ENCODE results near the gene GAS7. TPM values are rescaled to one million over a fixed set of nuclear protein-coding genes. Genes with fewer than 3 reads are reported as not detected.

Gene GAS7
- total RNA-seq, 4 donors from 2014 or later: 24.7 to 43.3 (median 38.4) TPM

DNA sequence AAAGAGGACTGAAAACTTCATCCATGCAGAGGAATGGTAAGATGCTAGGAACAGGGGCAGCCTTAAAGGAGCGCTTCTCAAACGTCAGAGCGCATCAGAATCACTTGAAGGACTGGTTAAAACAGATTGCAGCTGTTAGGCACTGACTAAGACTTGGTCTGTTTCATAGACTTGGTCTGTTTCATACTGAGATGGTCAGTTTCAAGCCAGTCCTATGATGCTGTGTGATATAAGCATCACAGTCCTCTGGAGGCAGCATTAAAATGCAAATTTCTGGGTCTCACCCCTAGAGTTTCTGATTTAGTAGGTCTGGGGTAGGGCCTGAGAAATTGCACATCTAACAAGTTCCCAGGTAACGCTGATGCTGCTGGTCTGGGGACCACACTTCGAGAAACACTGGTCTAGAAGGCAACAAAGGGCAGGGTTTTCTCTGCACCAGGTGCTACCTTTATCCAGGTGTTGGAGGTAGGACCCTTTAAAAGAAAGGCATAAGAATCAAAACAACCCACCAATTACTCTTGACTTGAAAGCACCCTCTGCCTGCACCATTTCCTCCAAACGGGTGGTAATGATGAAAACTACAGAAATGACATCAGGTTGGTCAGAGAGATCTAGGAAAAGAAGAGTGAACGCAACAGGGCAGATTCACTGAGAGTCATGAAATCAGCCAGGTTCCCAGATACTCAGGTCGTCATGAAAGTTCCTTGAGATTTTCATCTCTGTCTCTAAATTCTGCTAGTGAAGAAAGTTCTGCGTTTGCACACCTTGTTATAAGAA is 198.3 kb downstream of the GAS7 start:
- TF ChIP-seq, protein P1, sequence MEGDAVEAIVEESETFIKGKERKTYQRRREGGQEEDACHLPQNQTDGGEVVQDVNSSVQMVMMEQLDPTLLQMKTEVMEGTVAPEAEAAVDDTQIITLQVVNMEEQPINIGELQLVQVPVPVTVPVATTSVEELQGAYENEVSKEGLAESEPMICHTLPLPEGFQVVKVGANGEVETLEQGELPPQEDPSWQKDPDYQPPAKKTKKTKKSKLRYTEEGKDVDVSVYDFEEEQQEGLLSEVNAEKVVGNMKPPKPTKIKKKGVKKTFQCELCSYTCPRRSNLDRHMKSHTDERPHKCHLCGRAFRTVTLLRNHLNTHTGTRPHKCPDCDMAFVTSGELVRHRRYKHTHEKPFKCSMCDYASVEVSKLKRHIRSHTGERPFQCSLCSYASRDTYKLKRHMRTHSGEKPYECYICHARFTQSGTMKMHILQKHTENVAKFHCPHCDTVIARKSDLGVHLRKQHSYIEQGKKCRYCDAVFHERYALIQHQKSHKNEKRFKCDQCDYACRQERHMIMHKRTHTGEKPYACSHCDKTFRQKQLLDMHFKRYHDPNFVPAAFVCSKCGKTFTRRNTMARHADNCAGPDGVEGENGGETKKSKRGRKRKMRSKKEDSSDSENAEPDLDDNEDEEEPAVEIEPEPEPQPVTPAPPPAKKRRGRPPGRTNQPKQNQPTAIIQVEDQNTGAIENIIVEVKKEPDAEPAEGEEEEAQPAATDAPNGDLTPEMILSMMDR (IDR thresholded peaks at IDR 0.05; ENCODE audit: low read depth): no peak

DNA sequence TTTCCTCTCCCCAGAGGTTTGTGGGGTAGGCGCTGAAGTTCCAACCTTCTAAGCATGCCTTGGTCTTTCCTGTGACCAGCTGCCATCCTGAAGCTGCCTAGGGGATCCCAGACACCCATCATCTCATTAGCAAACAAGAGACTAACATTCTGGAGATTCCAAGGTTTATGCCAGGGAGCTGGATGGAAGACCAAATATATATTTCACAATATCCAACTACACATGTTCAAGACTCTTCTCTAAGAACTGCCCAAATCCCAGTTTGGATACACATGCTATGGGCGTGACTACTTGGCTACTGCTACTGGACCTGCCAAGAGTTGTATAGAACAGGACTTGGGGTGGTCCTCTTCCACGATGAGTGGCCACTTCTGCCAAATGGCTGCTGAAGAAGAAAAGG is 200.3 kb downstream of the GAS7 start:
- TF ChIP-seq, protein P1 (IDR thresholded peaks at IDR 0.05; ENCODE audit: low read depth): no peak

DNA sequence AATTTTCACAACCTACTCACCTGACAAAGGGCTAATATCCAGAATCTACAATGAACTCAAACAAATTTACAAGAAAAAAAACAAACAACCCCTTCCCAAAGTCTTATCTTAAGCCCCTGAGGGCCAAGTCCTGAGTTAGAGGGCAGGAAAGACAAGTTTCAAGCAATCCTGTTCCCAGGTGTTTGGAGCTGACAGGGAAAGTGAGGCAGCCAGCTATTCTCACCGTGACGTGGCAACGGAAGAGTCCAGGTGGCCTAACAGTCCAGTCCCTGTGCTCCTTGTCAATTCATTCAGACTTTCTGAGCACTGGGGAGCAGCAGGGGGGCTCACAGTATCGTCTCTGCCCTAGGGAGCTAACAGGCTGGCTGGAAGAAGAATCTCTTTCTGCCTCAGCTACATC is 203.6 kb downstream of the GAS7 start:
- TF ChIP-seq, protein P1 (IDR thresholded peaks at IDR 0.05; ENCODE audit: low read depth): no peak

DNA sequence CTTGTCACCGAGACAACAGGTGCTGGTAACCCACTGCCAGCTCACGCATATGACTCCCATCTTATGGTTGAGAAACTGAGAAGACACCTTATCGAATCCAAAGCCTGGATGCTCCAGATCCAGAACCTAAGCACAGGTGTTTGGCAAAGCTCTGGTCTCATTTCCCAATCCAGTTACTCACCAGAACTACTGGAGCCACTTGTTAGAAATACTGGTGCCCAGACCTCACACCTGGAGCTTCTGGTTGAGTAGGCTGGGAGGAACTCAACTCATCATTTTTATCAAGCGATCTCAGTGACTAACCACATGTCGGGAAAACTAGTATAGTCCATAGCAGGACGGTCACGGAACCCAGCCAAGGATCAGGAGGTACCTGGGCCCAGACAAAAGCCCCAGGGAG is 206.6 kb downstream of the GAS7 start:
- TF ChIP-seq, protein P1 (IDR thresholded peaks at IDR 0.05; ENCODE audit: low read depth): no peak

DNA sequence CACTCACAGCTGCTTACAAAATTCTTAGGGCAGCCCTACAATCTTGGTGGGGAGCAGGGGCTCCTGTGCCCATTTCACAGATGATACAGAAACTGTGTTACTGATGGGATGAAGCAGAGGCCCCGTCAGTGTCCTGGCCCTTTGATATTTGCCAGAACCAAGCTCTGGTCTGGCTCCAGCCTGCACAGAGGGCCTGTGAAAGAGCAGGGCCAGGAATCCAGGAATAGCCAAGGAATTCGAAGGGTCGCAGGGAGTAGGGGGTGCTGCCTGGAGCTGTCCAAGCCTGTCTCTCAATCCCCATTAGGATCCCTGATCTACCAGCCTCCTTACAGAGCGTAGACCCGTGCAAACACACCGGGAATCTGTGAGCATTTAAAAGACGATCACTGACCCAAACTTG is 207.1 kb downstream of the GAS7 start:
- TF ChIP-seq, protein P1 (IDR thresholded peaks at IDR 0.05; ENCODE audit: low read depth): no peak

DNA sequence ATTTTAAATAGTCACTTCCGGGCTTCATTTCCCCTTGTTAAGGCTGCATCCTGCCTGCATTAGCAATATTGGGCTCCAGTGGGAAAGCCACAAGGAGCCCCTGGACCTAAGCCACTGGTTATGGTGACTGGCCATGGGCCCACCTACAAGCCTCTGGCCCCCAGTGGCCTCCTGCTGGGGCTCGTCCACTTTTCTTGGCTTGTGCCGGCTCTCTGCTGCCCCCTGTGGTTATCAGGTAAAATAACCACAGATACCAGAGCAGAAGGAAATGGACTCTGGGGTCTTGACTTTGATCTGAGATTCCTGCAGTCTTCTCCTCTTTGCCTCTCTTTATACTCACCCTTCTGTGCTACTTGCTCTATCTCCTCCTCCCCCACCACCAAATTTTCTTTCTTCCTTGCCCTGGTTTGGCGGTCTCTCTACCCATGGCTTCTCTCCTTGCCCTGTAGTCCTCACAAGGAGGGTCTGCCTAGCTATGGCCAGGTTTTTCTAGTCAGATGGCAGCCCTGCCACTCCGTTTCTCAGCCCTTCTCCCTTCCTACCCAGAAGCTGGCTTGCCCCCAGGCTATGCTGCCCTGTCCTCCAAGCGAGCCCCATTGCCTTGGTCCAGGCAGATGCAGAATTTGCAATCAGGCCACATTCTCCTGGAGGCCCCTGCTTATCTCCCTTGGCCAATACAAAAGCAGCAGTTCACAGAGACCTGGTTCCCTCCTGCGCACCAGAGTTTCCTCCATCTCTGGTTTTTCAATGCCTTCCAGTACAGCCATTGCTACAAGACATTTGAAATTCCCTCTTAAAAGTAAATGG is 210.4 kb downstream of the GAS7 start:
- TF ChIP-seq, protein P1 (IDR thresholded peaks at IDR 0.05; ENCODE audit: low read depth): no peak

DNA sequence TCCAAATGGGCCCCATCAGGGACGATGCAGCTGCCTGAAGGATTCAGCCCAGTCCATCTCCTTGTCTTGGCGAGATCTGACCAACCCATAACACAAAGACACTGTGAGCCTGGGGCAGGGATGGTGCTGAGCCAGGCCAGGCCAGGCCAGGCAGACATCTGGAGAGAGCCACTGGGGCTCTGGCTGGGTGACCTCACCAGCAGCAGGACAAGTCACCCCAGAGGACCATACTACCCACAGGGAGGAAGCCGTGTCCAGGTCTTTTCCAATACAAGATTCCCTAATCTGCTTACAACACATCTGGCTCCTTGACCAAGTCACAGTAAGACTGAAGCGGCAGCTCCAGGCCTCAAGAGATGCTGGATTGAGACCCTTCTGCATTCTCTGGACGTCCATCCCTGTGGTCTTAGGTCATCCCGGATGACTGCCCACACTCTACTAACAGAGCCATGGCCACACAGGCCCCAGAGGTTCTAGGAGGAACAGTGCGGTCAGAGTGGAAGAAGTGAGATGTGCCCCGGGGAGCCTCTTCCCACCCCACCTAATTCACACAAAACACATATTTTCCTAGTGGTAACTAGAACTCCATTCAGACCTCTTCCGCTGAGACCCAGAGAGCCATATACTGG is 211.5 kb downstream of the GAS7 start:
- TF ChIP-seq, protein P1 (IDR thresholded peaks at IDR 0.05; ENCODE audit: low read depth): no peak

Data from subcutaneous adipose tissue (tissue), 4 donors.